ENCODE results near the gene SCAMP1.

The SCAMP1 gene

DNA sequence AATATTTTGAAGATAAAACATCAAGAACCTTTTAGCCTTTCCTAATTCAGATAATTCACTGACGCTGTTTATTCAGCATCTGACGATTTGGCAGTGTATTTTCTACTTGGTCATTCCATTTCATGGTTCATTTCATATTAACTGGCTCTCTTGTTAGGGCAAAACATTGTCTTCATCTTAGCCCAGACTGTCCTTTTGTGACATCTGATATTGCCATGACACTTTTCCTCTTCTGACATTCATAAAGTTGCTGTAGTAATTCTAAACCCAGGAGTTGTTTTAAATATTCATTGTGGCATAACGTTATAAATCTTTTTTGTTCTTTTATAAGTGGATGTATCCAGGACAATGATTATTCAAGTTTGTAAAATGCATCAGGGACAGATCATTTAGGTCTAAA lies 1.8 kb downstream of the SCAMP1 start:
- peak overlapping the region; percentile 92 for H3K4me3 ChIP-seq (ENCODE audit: low read depth, low read length, poor library complexity, severe bottlenecking)
- H3K27ac ChIP-seq (ENCODE audit: low read depth, low read length, poor library complexity, severe bottlenecking), result peak overlapping the region; percentile 78
- no peaks in the 10 kb centered on the region for H3F3A ChIP-seq (ENCODE audit: insufficient read depth, low read length)
- no peaks in the 10 kb centered on the region for H3K27me3 ChIP-seq (ENCODE audit: insufficient read depth, low read length)
- H4K20me1 ChIP-seq (ENCODE audit: insufficient read depth, low read length), result no peaks in the 10 kb centered on the region
- TF ChIP-seq EZH2 (IDR thresholded peaks at IDR 0.05; ENCODE audit: borderline replicate concordance, low read length), result no peak
- TF ChIP-seq, protein P1, sequence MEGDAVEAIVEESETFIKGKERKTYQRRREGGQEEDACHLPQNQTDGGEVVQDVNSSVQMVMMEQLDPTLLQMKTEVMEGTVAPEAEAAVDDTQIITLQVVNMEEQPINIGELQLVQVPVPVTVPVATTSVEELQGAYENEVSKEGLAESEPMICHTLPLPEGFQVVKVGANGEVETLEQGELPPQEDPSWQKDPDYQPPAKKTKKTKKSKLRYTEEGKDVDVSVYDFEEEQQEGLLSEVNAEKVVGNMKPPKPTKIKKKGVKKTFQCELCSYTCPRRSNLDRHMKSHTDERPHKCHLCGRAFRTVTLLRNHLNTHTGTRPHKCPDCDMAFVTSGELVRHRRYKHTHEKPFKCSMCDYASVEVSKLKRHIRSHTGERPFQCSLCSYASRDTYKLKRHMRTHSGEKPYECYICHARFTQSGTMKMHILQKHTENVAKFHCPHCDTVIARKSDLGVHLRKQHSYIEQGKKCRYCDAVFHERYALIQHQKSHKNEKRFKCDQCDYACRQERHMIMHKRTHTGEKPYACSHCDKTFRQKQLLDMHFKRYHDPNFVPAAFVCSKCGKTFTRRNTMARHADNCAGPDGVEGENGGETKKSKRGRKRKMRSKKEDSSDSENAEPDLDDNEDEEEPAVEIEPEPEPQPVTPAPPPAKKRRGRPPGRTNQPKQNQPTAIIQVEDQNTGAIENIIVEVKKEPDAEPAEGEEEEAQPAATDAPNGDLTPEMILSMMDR (IDR thresholded peaks at IDR 0.05; ENCODE audit: low read length), result no peak
- H3K9me2 ChIP-seq (ENCODE audit: low read depth, low read length), result no peaks in the 10 kb centered on the region
- peak overlapping the region; percentile 88 for H3K9ac ChIP-seq (ENCODE audit: low read length)
- no peaks in the 10 kb centered on the region; the same call in 1 of the 2 replicates for H3K36me3 ChIP-seq (ENCODE audit: insufficient read depth, low read length)
- no peaks in the 10 kb centered on the region for H3K9me3 ChIP-seq (ENCODE audit: low read length)
- peaks cover 59% of the 10 kb centered on the region for H3K79me2 ChIP-seq (ENCODE audit: insufficient read depth, low read length)
- peak overlapping the region; percentile 71 for H3K4me2 ChIP-seq (ENCODE audit: low read length)
- no peak overlapping the region for H2AFZ ChIP-seq (ENCODE audit: low read length)
- peaks cover 49% of the 10 kb centered on the region for H3K4me1 ChIP-seq (ENCODE audit: insufficient read depth, low read length, severe bottlenecking)

DNA sequence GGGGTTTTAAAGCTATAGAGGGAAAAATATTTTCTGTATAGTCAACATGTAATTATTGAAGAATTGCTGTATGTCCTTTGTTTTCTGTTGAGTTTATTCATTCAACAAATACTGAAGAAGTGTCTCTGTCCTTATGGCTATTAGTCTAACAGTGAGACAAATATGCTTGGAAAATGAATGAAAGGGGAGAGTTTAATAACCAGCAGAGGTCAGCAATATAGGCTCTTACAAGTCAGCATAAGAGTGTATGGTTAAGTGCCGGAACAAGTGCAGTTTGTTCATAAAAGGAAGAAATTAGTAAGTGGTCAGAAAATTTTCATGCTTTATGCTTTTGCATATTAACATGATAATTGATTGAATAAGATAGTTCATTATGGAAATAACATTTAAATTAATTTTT lies 3.6 kb downstream of the SCAMP1 start:
- Histone ChIP-seq H3K27me3 (ENCODE audit: insufficient read depth, low read length) (no peaks in the 10 kb centered on the region), H3K4me1 (ENCODE audit: insufficient read depth, low read length, severe bottlenecking) (peaks cover 51% of the 10 kb centered on the region), H3K9me2 (ENCODE audit: low read depth, low read length) (no peaks in the 10 kb centered on the region), H4K20me1 (ENCODE audit: insufficient read depth, low read length) (no peaks in the 10 kb centered on the region), H3K9ac (ENCODE audit: low read length) (no peak overlapping the region), H3K4me3 (ENCODE audit: low read depth, low read length, poor library complexity, severe bottlenecking) (no peak overlapping the region), H3F3A (ENCODE audit: insufficient read depth, low read length) (no peaks in the 10 kb centered on the region), H3K79me2 (ENCODE audit: insufficient read depth, low read length) (peaks cover 77% of the 10 kb centered on the region), H2AFZ (ENCODE audit: low read length) (no peak overlapping the region), H3K27ac (ENCODE audit: low read depth, low read length, poor library complexity, severe bottlenecking) (no peak overlapping the region), H3K4me2 (ENCODE audit: low read length) (peak overlapping the region; percentile 5; the same call in 1 of the 2 replicates), H3K9me3 (ENCODE audit: low read length) (no peaks in the 10 kb centered on the region), H3K36me3 (ENCODE audit: insufficient read depth, low read length) (no peaks in the 10 kb centered on the region; the same call in 1 of the 2 replicates)
- no peak for TF ChIP-seq EZH2 (IDR thresholded peaks at IDR 0.05; ENCODE audit: borderline replicate concordance, low read length)
- TF ChIP-seq, protein P1 (IDR thresholded peaks at IDR 0.05; ENCODE audit: low read length), result no peak; the same call in 1 of the 2 replicates

DNA sequence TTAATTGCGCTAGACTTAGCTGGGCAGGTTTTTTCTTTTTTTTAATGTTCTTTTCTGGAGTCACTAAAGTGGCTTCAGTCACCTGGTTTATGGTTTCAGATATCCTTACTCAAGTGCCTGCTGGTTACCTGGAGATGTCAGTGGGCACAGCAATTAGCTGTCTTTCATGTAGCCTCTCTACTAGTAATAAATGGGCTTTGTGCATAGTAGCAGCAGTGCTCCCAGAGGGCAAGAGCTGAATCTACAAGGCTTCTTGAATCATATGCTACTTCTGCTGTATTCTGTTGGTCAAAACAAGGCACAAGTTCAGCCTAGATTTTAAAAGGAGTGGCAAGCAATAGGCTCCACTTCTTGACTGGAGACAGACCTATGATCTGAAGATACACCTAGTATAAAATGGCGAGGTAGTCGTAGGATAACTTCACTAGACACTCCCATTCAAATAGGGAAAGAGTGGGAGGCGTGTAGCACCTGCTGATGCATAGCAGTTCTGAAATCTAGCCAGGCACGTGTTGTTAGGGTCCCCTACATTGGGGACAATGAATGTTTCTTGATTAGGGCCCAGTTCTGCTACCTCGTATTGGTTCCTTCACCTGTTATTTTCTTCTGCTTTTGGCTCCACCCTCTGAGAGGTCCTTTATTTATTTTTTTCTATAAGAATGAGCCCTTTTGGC lies 7.0 kb downstream of the SCAMP1 start:
- Histone ChIP-seq H3K9ac (ENCODE audit: low read length) (no peak overlapping the region), H3K4me3 (ENCODE audit: low read depth, low read length, poor library complexity, severe bottlenecking) (no peak overlapping the region), H3K27ac (ENCODE audit: low read depth, low read length, poor library complexity, severe bottlenecking) (no peak overlapping the region), H3K36me3 (ENCODE audit: insufficient read depth, low read length) (peaks cover 8% of the 10 kb centered on the region; the same call in 1 of the 2 replicates), H3K79me2 (ENCODE audit: insufficient read depth, low read length) (peaks cover 93% of the 10 kb centered on the region), H3K27me3 (ENCODE audit: insufficient read depth, low read length) (no peaks in the 10 kb centered on the region), H3K9me3 (ENCODE audit: low read length) (no peaks in the 10 kb centered on the region), H3K4me2 (ENCODE audit: low read length) (peak overlapping the region; percentile 31), H2AFZ (ENCODE audit: low read length) (no peak overlapping the region), H3K9me2 (ENCODE audit: low read depth, low read length) (no peaks in the 10 kb centered on the region), H3F3A (ENCODE audit: insufficient read depth, low read length) (no peaks in the 10 kb centered on the region), H4K20me1 (ENCODE audit: insufficient read depth, low read length) (no peaks in the 10 kb centered on the region), H3K4me1 (ENCODE audit: insufficient read depth, low read length, severe bottlenecking) (peaks cover 46% of the 10 kb centered on the region)
- TF ChIP-seq, protein P1 (IDR thresholded peaks at IDR 0.05; ENCODE audit: low read length), result peak; percentile 47
- no peak for TF ChIP-seq EZH2 (IDR thresholded peaks at IDR 0.05; ENCODE audit: borderline replicate concordance, low read length)

Measured in OCI-LY1 (cell line).